Measurements from ENCODE around the gene TRABD2B. TPM values are rescaled to one million over a fixed set of nuclear protein-coding genes. Genes with fewer than 3 reads are reported as not detected.

TRABD2B gene
- total and polyA plus RNA-seq, 4 donors = 0.28 to 2.6 (median 1.3) TPM

DNA sequence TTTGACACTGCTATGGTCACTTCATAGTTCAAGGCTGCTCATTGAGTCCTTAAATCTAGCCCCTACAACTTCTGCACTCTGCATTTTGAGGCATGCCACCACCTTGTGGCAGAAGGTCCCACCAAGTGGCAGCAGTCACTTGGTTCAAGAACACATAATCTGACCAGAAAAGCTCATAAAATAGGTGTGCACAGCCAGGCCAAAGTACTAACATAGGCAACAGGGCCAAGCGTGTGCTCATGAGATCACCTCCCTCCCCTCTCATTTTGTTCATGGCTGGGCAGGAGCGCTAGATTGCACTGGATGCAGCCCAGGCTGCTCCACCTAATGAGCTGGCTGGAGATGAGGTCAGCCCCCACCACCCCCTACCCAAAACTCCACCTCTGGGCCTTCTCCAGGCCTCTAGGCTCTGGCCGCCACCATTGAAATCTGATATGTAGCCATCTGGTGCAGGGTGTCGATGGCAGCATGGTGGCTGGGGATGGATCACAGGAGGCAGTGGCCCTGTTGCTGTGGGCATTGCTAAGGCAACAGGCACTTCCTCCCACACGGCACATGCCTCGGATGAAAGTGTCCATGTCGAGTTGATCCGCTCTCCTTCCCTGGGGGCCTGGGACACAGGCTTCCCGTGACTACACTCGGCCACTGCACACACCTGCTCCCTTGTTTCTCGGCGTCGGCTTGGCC, 193.2 kb downstream of the TRABD2B start:
- DNase-seq (ENCODE audit: low spot score) = no peak
- TF ChIP-seq HNF4G (IDR thresholded peaks at IDR 0.05) = no peak
- TF ChIP-seq GABPA (IDR thresholded peaks at IDR 0.05 in 1 of 2, conservative IDR thresholded peaks at IDR 0.05 in 1 of 2) = no peak
- TF ChIP-seq JUND (IDR thresholded peaks at IDR 0.05) = no peak
- no peak for TF ChIP-seq FOXA2 (IDR thresholded peaks at IDR 0.05)
- no peak for TF ChIP-seq TAF1 (conservative IDR thresholded peaks at IDR 0.05)
- TF ChIP-seq YY1 (IDR thresholded peaks at IDR 0.05) = no peak
- Histone ChIP-seq H3K27ac (ENCODE audit: low read depth in 1 of 2, low read length in 2 of 2) (no peak overlapping the region), H3K27me3 (ENCODE audit: control insufficient read depth in 4 of 4, insufficient read depth in 4 of 4, low read length in 3 of 4) (no peaks in the 10 kb centered on the region), H3K9me3 (ENCODE audit: control insufficient read depth in 4 of 4, low read length in 3 of 4) (no peaks in the 10 kb centered on the region), H3K4me3 (ENCODE audit: low read depth in 1 of 3, low read length in 3 of 3) (no peak overlapping the region), H3K4me1 (ENCODE audit: control insufficient read depth in 4 of 4, insufficient read depth in 4 of 4, low read length in 3 of 4) (no peaks in the 10 kb centered on the region), H3K36me3 (ENCODE audit: control insufficient read depth in 4 of 4, insufficient read depth in 3 of 4, low read depth in 1 of 4, low read length in 3 of 4) (peaks cover 0 to 14% (median 4%) of the 10 kb centered on the region in 4 donors), H3K9ac (ENCODE audit: low read depth in 1 of 2, low read length in 2 of 2) (no peak overlapping the region)
- WGBS = 95% methylated on average over 13 of the region's 13 CpGs

DNA sequence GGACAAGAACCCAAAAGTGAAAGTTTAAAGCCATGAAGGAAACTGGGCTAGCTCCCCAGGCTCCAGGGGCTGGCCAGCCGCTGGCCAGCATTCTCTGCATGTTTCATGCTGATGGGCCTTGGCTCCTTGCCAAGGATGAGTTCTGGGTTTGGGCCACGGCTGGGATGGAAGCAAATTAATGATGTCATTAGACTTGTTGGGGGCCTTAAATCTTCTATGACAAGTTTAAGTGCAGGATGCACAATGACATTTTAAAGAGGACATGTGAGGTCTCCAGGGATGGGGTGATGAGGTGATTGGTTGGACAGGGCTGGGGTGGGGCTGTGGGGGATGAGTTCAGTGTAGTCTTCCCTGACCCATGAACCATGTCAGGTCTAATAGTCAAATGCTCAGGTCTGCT, 199.6 kb downstream of the TRABD2B start:
- H3K4me1 ChIP-seq (ENCODE audit: control insufficient read depth in 4 of 4, insufficient read depth in 4 of 4, low read length in 3 of 4) = no peaks in the 10 kb centered on the region
- TF ChIP-seq FOXA2 (IDR thresholded peaks at IDR 0.05) = no peak
- TF ChIP-seq, protein P1, sequence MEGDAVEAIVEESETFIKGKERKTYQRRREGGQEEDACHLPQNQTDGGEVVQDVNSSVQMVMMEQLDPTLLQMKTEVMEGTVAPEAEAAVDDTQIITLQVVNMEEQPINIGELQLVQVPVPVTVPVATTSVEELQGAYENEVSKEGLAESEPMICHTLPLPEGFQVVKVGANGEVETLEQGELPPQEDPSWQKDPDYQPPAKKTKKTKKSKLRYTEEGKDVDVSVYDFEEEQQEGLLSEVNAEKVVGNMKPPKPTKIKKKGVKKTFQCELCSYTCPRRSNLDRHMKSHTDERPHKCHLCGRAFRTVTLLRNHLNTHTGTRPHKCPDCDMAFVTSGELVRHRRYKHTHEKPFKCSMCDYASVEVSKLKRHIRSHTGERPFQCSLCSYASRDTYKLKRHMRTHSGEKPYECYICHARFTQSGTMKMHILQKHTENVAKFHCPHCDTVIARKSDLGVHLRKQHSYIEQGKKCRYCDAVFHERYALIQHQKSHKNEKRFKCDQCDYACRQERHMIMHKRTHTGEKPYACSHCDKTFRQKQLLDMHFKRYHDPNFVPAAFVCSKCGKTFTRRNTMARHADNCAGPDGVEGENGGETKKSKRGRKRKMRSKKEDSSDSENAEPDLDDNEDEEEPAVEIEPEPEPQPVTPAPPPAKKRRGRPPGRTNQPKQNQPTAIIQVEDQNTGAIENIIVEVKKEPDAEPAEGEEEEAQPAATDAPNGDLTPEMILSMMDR (IDR thresholded peaks at IDR 0.05; ENCODE audit: low read depth, low read length, missing input control) = no peak
- TF ChIP-seq FOXA1 (IDR thresholded peaks at IDR 0.05) = no peak
- no peak for TF ChIP-seq TAF1 (conservative IDR thresholded peaks at IDR 0.05)
- no peak for TF ChIP-seq EGR1 (IDR thresholded peaks at IDR 0.05; ENCODE audit: low read depth in 2 of 2)
- TF ChIP-seq RXRA (IDR thresholded peaks at IDR 0.05) = no peak
- TF ChIP-seq YY1 (IDR thresholded peaks at IDR 0.05) = no peak
- no peak for TF ChIP-seq HNF4A (conservative IDR thresholded peaks at IDR 0.05)
- TF ChIP-seq HNF4G (IDR thresholded peaks at IDR 0.05) = no peak
- TF ChIP-seq, protein P2, sequence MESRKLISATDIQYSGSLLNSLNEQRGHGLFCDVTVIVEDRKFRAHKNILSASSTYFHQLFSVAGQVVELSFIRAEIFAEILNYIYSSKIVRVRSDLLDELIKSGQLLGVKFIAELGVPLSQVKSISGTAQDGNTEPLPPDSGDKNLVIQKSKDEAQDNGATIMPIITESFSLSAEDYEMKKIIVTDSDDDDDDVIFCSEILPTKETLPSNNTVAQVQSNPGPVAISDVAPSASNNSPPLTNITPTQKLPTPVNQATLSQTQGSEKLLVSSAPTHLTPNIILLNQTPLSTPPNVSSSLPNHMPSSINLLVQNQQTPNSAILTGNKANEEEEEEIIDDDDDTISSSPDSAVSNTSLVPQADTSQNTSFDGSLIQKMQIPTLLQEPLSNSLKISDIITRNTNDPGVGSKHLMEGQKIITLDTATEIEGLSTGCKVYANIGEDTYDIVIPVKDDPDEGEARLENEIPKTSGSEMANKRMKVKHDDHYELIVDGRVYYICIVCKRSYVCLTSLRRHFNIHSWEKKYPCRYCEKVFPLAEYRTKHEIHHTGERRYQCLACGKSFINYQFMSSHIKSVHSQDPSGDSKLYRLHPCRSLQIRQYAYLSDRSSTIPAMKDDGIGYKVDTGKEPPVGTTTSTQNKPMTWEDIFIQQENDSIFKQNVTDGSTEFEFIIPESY (IDR thresholded peaks at IDR 0.05) = no peak
- TF ChIP-seq, protein P3, sequence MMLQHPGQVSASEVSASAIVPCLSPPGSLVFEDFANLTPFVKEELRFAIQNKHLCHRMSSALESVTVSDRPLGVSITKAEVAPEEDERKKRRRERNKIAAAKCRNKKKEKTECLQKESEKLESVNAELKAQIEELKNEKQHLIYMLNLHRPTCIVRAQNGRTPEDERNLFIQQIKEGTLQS (IDR thresholded peaks at IDR 0.05) = no peak
- TF ChIP-seq RAD21 (IDR thresholded peaks at IDR 0.05) = no peak
- H3K36me3 ChIP-seq (ENCODE audit: control insufficient read depth in 4 of 4, insufficient read depth in 3 of 4, low read depth in 1 of 4, low read length in 3 of 4) = peaks cover 0 to 16% (median 7%) of the 10 kb centered on the region in 4 donors
- WGBS = 69% methylated on average over 2 of the region's 2 CpGs
- H3K4me3 ChIP-seq (ENCODE audit: low read depth in 1 of 3, low read length in 3 of 3) = no peak overlapping the region
- H3K27me3 ChIP-seq (ENCODE audit: control insufficient read depth in 4 of 4, insufficient read depth in 4 of 4, low read length in 3 of 4) = no peaks in the 10 kb centered on the region
- H3K9me3 ChIP-seq (ENCODE audit: control insufficient read depth in 4 of 4, low read length in 3 of 4) = no peaks in the 10 kb centered on the region
- no peak overlapping the region for H3K27ac ChIP-seq (ENCODE audit: low read depth in 1 of 2, low read length in 2 of 2)
- DNase-seq (ENCODE audit: low spot score) = no peak
- H3K9ac ChIP-seq (ENCODE audit: low read depth in 1 of 2, low read length in 2 of 2) = no peak overlapping the region

DNA sequence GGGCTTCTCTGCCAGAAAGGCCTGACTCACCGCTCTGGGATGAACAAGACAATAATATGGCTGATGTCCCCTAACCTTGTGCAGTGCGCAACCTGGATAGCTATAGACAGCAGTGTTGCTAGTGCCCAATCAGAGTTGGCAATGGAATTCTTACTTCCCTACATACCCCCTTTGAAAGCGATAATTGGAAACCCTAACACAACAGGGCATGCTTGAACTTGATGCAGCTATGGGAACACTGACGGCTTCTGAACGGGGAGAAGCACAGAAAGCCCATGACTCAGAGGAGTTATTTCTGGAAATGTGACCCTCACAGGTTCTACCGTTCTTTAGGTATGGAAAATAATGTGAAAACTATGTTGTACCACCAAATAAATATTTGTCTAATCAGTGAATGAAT, 200.6 kb downstream of the TRABD2B start:
- no peak for DNase-seq (ENCODE audit: low spot score)
- 96% methylated on average over 6 of the region's 6 CpGs for WGBS
- H3K4me1 ChIP-seq (ENCODE audit: control insufficient read depth in 4 of 4, insufficient read depth in 4 of 4, low read length in 3 of 4) = no peaks in the 10 kb centered on the region
- peaks cover 0 to 22% (median 8%) of the 10 kb centered on the region in 4 donors for H3K36me3 ChIP-seq (ENCODE audit: control insufficient read depth in 4 of 4, insufficient read depth in 3 of 4, low read depth in 1 of 4, low read length in 3 of 4)
- H3K4me3 ChIP-seq (ENCODE audit: low read depth in 1 of 3, low read length in 3 of 3) = no peak overlapping the region
- TF ChIP-seq, protein P3 (IDR thresholded peaks at IDR 0.05) = no peak
- TF ChIP-seq HNF4G (IDR thresholded peaks at IDR 0.05) (no peak), YY1 (IDR thresholded peaks at IDR 0.05) (no peak)
- no peaks in the 10 kb centered on the region for H3K27me3 ChIP-seq (ENCODE audit: control insufficient read depth in 4 of 4, insufficient read depth in 4 of 4, low read length in 3 of 4)
- H3K27ac ChIP-seq (ENCODE audit: low read depth in 1 of 2, low read length in 2 of 2) = no peak overlapping the region
- H3K9me3 ChIP-seq (ENCODE audit: control insufficient read depth in 4 of 4, low read length in 3 of 4) = no peaks in the 10 kb centered on the region
- no peak overlapping the region for H3K9ac ChIP-seq (ENCODE audit: low read depth in 1 of 2, low read length in 2 of 2)
